Osteocyte (in vitro differentiated cells): ENCODE results near the gene CFAP210. TPM values are rescaled to one million over a fixed set of nuclear protein-coding genes. Genes with fewer than 3 reads are reported as not detected.

Source experiments
- DNase-seq: peaks from one replicate; pipeline ENCODE4 v3.0.0; 2021; ENCODE audit warnings: mixed read lengths; ENCODE audit not compliant: unreplicated experiment; ENCODE audit errors: extremely low spot score
- H3K27ac Mint-ChIP-seq: one replicate; pipeline ENCODE4 v1.8.0; 2021; ENCODE audit warnings: mild to moderate bottlenecking, mixed read lengths; ENCODE audit not compliant: unreplicated experiment
- H3K27me3 Mint-ChIP-seq: one replicate; pipeline ENCODE4 v1.8.0; 2021; ENCODE audit warnings: mixed read lengths; ENCODE audit not compliant: unreplicated experiment
- H3K36me3 Mint-ChIP-seq: one replicate; pipeline ENCODE4 v1.8.0; 2021; ENCODE audit warnings: mixed read lengths; ENCODE audit not compliant: unreplicated experiment
- H3K4me1 Mint-ChIP-seq: one replicate; pipeline ENCODE4 v1.8.0; 2021; ENCODE audit warnings: mixed read lengths; ENCODE audit not compliant: unreplicated experiment
- H3K4me3 Mint-ChIP-seq: one replicate; pipeline ENCODE4 v1.8.0; 2021; ENCODE audit warnings: mild to moderate bottlenecking, moderate library complexity, mixed read lengths; ENCODE audit not compliant: unreplicated experiment
- H3K9me3 Mint-ChIP-seq: one replicate; pipeline ENCODE4 v1.8.0; 2021; ENCODE audit warnings: mixed read lengths; ENCODE audit not compliant: unreplicated experiment
- long read RNA-seq: library from polyadenylated mRNA; unstranded; transcript quantifications from one replicate; pipeline ENCODE4 v2.0.0, GENCODE V29; 2021
- total RNA-seq: library from RNA; stranded (reverse); gene quantifications from 2 replicates; pipeline ENCODE4 v1.2.1, GENCODE V29; 2021
- TF ChIP-seq, protein P1 (sequence below): fragments of 200-600 bp; sonication (generic); IDR thresholded peaks from 2 replicates; pipeline ENCODE4 v1.5.0; 2021; ENCODE audit warnings: antibody characterized with exemption, mild to moderate bottlenecking, moderate library complexity

Gene CFAP210, protein sequence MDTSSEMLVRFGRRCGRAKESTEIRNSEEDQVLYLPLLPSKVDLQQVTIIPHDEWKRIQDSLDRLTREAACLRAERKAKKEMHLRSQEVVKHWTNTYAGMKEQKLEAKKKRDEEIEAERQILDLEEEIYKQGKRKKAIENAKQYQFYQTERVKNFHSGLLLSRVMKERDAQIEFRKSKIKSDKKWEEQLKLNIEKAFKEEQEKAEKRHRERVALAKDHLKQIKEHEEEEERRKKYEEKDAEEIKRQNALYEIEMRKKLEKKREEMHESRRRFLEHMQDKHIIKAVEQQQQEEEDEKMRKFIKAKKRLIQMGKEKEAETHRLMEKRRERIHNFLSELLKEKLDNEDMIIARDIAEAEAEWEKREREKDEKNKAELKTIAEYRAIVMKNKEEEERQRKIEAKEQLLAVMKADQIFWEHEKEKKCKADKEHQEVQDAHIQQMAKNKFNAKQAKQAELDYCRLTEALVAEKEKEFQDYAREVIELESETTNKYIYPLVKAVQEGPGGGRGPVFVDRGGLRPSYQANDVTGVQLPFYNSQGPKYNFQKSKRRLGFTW
- total RNA-seq: 0.94 TPM in 1 of 2 replicates, not detected in the other
- long read RNA-seq, partial matches to known transcripts: 0 of 11 reads
- long read RNA-seq, other reads (novel, unspliced or antisense): 11 of 11 reads

DNA sequence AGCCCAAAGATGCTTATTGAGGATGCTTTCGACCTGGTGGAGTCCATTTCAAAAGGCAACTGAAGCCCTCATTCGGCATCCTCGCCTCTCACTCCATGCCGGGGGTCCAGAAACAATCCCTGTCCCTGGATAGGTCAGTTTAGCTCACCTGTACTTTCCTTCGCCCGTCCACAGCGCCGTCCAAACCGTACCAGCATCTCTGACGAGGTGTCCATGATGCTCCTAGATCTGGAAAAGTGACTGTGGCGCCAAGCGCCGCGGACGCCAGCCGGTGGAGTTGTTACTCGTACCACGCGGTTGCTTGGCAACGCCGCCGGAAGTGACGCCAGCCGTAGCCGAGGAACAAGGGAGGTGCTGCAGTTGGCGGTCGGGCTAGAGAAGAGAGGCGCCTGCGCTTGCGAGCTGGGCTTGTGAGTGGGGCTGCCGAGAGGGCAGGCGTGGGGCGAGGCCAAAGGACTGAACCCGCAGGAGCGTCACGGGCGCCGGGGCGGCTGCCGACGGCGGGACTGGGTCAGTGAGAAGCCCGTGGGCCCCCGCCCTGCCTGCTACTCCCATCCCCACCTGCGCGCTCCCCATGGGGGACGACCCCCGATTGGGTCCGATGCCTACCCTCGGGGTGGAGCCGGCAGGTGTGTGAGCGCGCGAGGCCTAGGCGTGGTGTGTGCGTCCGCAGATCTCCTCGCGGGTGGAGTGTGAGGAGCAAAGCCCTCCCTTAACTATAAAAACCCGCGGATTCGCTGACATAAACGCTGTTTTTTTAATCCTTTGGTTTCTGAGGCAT is at the start of gene CFAP210, which contains the start of gene PHOSPHO2:
TSS of gene CFAP210 (minus strand) at position 293 of the 781 bp plus-strand sequence. CDS start at position 215, 78 bp downstream.
TSS of gene PHOSPHO2 (plus strand) at position 357 of the 781 bp plus-strand sequence. CDS start 6,503 bp downstream, outside the sequence.
- Mint-ChIP-seq H3K4me3 (peak within 1 kb of the TSS; percentile 92), H3K9me3 (peaks cover 6% of the 10 kb centered on the region), H3K4me1 (peaks cover 13% of the 10 kb centered on the region), H3K27ac (peak within 1 kb of the TSS; percentile 97), H3K27me3 (peaks cover 11% of the 10 kb centered on the region), H3K36me3 (peaks cover 12% of the 10 kb centered on the region)
- TF ChIP-seq, protein P1, sequence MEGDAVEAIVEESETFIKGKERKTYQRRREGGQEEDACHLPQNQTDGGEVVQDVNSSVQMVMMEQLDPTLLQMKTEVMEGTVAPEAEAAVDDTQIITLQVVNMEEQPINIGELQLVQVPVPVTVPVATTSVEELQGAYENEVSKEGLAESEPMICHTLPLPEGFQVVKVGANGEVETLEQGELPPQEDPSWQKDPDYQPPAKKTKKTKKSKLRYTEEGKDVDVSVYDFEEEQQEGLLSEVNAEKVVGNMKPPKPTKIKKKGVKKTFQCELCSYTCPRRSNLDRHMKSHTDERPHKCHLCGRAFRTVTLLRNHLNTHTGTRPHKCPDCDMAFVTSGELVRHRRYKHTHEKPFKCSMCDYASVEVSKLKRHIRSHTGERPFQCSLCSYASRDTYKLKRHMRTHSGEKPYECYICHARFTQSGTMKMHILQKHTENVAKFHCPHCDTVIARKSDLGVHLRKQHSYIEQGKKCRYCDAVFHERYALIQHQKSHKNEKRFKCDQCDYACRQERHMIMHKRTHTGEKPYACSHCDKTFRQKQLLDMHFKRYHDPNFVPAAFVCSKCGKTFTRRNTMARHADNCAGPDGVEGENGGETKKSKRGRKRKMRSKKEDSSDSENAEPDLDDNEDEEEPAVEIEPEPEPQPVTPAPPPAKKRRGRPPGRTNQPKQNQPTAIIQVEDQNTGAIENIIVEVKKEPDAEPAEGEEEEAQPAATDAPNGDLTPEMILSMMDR: no peak
- peak; percentile 99 for DNase-seq

DNA sequence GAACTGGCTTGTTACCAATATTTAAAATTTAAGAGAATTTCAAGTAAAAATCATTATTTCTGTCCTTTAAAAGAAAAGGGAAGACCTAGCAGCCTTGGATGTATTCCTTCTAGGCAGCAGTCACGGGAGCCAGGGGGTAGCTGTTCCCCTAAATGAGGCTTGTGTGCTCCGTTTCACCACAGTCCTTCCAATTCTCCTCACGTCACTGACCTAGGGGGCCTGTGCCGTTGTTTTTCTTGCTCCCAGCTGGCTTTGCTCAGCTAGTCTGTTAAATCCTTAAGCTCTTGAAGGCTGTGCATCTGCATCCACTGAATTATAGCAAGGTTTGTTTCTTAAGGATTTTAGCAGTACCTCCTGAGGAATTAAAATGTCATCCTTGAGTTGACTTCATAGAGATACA is 49.3 kb upstream of the CFAP210 start:
- H3K9me3 Mint-ChIP-seq: no peaks in the 10 kb centered on the region
- H3K27me3 Mint-ChIP-seq: no peaks in the 10 kb centered on the region
- H3K27ac Mint-ChIP-seq: no peak overlapping the region
- H3K4me1 Mint-ChIP-seq: peaks cover 6% of the 10 kb centered on the region
- TF ChIP-seq, protein P1: no peak
- no peak overlapping the region for H3K4me3 Mint-ChIP-seq
- H3K36me3 Mint-ChIP-seq: peaks cover 8% of the 10 kb centered on the region
- peak; percentile 57 for DNase-seq

DNA sequence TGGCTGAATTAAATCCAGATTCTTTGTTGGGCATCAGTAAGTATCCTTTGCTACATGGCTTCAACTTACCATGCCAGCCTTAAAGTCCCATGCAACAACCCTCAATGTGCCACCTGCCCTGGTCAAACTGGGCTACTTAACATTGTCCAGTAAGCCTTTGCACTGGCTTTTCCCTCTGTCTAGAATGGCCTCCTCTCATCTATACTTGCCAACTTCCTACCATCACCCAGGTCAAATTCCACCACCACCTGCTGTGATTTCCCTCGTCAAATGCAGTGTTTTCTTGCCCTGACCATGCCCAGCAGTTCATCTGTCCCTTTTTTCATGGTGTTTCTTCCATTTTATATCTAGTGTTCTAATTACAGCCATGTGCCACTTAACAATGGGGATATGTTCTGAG is 45.1 kb upstream of the CFAP210 start:
- no peak for DNase-seq
- no peak overlapping the region for H3K4me3 Mint-ChIP-seq
- TF ChIP-seq, protein P1: no peak
- peak overlapping the region; percentile 45 for H3K27ac Mint-ChIP-seq
- no peaks in the 10 kb centered on the region for H3K27me3 Mint-ChIP-seq
- H3K36me3 Mint-ChIP-seq: peaks cover 8% of the 10 kb centered on the region
- no peaks in the 10 kb centered on the region for H3K9me3 Mint-ChIP-seq
- H3K4me1 Mint-ChIP-seq: peaks cover 33% of the 10 kb centered on the region

DNA sequence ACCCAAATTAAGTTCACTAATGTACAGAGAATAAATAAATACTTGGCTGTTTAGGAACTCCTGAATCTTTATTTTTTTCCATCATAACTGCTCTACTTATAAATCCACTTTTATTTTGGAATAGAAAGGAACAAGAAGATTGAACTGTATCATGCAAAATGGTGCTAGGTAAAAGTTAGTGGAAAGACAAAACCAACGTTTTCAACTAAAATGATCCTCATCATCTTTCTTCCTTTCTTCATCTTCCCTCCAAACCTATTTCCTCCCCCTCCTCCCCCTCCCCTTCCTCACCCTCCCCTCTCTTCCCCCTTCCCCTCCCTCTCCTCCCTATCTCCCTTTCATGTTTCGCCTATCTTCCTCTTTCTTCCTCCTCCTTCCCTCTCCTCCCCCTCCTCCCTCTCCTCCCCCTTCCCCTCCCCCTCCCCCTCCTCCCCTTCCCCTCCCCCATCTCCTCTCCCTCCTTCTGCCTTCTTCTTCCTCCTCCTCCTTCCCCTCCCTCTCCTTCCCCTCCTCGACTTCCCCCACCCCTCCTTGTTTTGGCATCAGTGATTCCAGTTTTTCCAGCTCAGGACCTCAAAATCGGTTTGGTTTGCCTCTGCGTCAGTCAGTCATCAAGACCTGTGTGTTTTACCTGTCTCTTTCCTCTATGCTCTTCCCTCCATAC is 44.5 kb upstream of the CFAP210 start:
- Mint-ChIP-seq H3K4me3 (no peak overlapping the region), H3K27ac (peak overlapping the region; percentile 45), H3K9me3 (no peaks in the 10 kb centered on the region), H3K27me3 (no peaks in the 10 kb centered on the region), H3K4me1 (peaks cover 33% of the 10 kb centered on the region), H3K36me3 (peaks cover 3% of the 10 kb centered on the region)
- TF ChIP-seq, protein P1: no peak
- DNase-seq: no peak
